GM12801 (cell line): ENCODE results near the gene FFAR1.

Experiments
- CTCF ChIP-seq: IDR thresholded peaks from one replicate; pipeline ENCODE4 v1.5.1; 2011; ENCODE audit warnings: control low read depth; ENCODE audit not compliant: insufficient read length; ENCODE audit errors: extremely low read depth

Gene FFAR1

GRCh38 chr19:35303357-35303915 lies 44.3 kb upstream of the FFAR1 start:
- TF ChIP-seq CTCF, result no peak

GRCh38 chr19:35304036-35304435 lies 43.7 kb upstream of the FFAR1 start:
- no peak for TF ChIP-seq CTCF

GRCh38 chr19:35305181-35305580 lies 42.5 kb upstream of the FFAR1 start:
- TF ChIP-seq CTCF, result no peak

- no peak for TF ChIP-seq CTCF
These were observed 41.0 kb upstream of the FFAR1 start for GRCh38 chr19:35306473-35307246.

GRCh38 chr19:35307931-35308330 lies 39.8 kb upstream of the FFAR1 start:
- TF ChIP-seq CTCF, result no peak

GRCh38 chr19:35308910-35309309 lies 38.8 kb upstream of the FFAR1 start:
- TF ChIP-seq CTCF, result no peak

- TF ChIP-seq CTCF, result no peak
These were observed 38.0 kb upstream of the FFAR1 start for GRCh38 chr19:35309481-35310279.
